Naive thymus-derived CD4-positive, alpha-beta T cell (primary cell): ENCODE measurements around the gene RPS15A. TPM values are rescaled to one million over a fixed set of nuclear protein-coding genes. Genes with fewer than 3 reads are reported as not detected.
"Not testable (repeated sequence)": the region's sequence is repeated elsewhere in the genome, so short reads cannot be mapped to it uniquely, and the experiment has no call there.

ENCODE experiments used
- ATAC-seq: fragments of 150-1000 bp; cut with Tn5 transposase; 2 replicates; pipeline ENCODE4 v1.10.0; 2021; ENCODE audit warnings: mild to moderate bottlenecking, moderate library complexity
- CTCF ChIA-PET: fragments of 350-600 bp; sonication (Branson Sonifier 250); formaldehyde crosslinking; loops from one replicate; lab custom pipeline; 2021; ENCODE audit warnings: antibody characterized with exemption; lab: Charles Lee
- POLR2A ChIA-PET: fragments of 350-600 bp; sonication (Branson Sonifier 250); formaldehyde crosslinking; loops from one replicate; lab custom pipeline; 2021; ENCODE audit warnings: antibody characterized with exemption, inconsistent platforms; lab: Charles Lee
- DNase-seq, 9 donors: peaks; one replicate each; pipeline versions ENCODE4 v3.0.0 to v3.0.0-alpha.2; 2020 to 2022; ENCODE audit warnings: mixed read lengths in 1 of 9
- H3K27ac ChIP-seq: one replicate; pipeline ENCODE4 v1.7.0; 2013; ENCODE audit warnings: mild to moderate bottlenecking, low read depth, low read length, moderate library complexity
- H3K27me3 ChIP-seq, 2 donors: one replicate each; pipeline ENCODE4 v1.7.0; 2013; ENCODE audit warnings: low read length in 2 of 2, mild to moderate bottlenecking in 2 of 2, moderate library complexity in 2 of 2; ENCODE audit not compliant: control insufficient read depth in 2 of 2, insufficient read depth in 2 of 2
- H3K36me3 ChIP-seq, 3 experiments: 1 replicate in 2 of 3; 2 replicates in 1 of 3; pipeline ENCODE4 v1.7.0; 2013; ENCODE audit warnings: low read length in 3 of 3, mild to moderate bottlenecking in 3 of 3, moderate library complexity in 1 of 3; ENCODE audit not compliant: insufficient read depth in 3 of 3, control insufficient read depth in 2 of 3
- H3K4me1 ChIP-seq, 2 donors: one replicate each; pipeline ENCODE4 v1.7.0; 2013; ENCODE audit warnings: low read length in 2 of 2, mild to moderate bottlenecking in 2 of 2, moderate library complexity in 1 of 2; ENCODE audit not compliant: control insufficient read depth in 2 of 2, insufficient read depth in 2 of 2
- H3K4me3 ChIP-seq: 2 replicates; pipeline ENCODE4 v1.7.0; 2013; ENCODE audit warnings: mild to moderate bottlenecking, low read length
- H3K9me3 ChIP-seq, 3 experiments: 1 replicate in 2 of 3; 2 replicates in 1 of 3; pipeline ENCODE4 v1.7.0; 2013; ENCODE audit warnings: low read length in 3 of 3; ENCODE audit not compliant: control insufficient read depth in 2 of 3
- H3K27ac Mint-ChIP-seq, 9 donors: one replicate each; pipeline ENCODE4 v1.8.0; 2020 to 2022; ENCODE audit warnings: mixed read lengths in 9 of 9, mild to moderate bottlenecking in 8 of 9, moderate library complexity in 5 of 9, inconsistent platforms in 2 of 9
- H3K27me3 Mint-ChIP-seq, 5 donors: one replicate each; pipeline ENCODE4 v1.8.0; 2021 to 2022; ENCODE audit warnings: mixed read lengths in 5 of 5, mild to moderate bottlenecking in 1 of 5
- H3K36me3 Mint-ChIP-seq, 5 donors: one replicate each; pipeline ENCODE4 v1.8.0; 2020 to 2022; ENCODE audit warnings: mixed read lengths in 5 of 5, mild to moderate bottlenecking in 3 of 5, inconsistent platforms in 1 of 5
- H3K4me1 Mint-ChIP-seq, 7 donors: one replicate each; pipeline ENCODE4 v1.8.0; 2020 to 2022; ENCODE audit warnings: mixed read lengths in 7 of 7, mild to moderate bottlenecking in 3 of 7, inconsistent platforms in 1 of 7
- H3K4me3 Mint-ChIP-seq, 10 donors: one replicate each; pipeline ENCODE4 v1.8.0; 2020 to 2022; ENCODE audit warnings: mild to moderate bottlenecking in 10 of 10, mixed read lengths in 10 of 10, moderate library complexity in 6 of 10, inconsistent platforms in 2 of 10
- H3K9me3 Mint-ChIP-seq, 11 donors: one replicate each; pipeline ENCODE4 v1.8.0; 2020 to 2022; ENCODE audit warnings: mixed read lengths in 11 of 11, mild to moderate bottlenecking in 4 of 11, inconsistent platforms in 1 of 11, moderate library complexity in 1 of 11
- intact Hi-C, 2 donors: fragments of 100-400 bp; cut with micrococcal nuclease; formaldehyde crosslinking; loops; one replicate each; pipeline ENCODE4 v1.15.1; 2023
- polyA plus RNA-seq, 2 donors: library from polyadenylated mRNA; unstranded; fragments of 300-500 nt; fragmentation: Illumina TruSeq; gene quantifications; one replicate each; pipeline ENCODE4 v1.2.3, GENCODE V29; 2021
- total RNA-seq, 6 experiments: library from RNA in 5 of 6; stranded (reverse) in 5 of 6; gene quantifications; 1 replicate in 5 of 6; 2 replicates in 1 of 6; pipeline ENCODE4 v1.2.3 and lab custom pipeline; 2021 to 2026

Gene RPS15A
- total and polyA plus RNA-seq, 7 experiments from 2014 or later = 2,060 to 5,300 (median 3,844) TPM

- H3K4me1 Mint-ChIP-seq, ATAC-seq, H3K27me3 ChIP-seq, DNase-seq, H3K27ac ChIP-seq, POLR2A ChIA-PET, H3K4me1 ChIP-seq, intact Hi-C loops, H3K27ac Mint-ChIP-seq, H3K9me3 ChIP-seq, H3K36me3 ChIP-seq, H3K4me3 ChIP-seq, H3K27me3 Mint-ChIP-seq, H3K4me3 Mint-ChIP-seq: not testable (repeated sequence)
- H3K9me3 Mint-ChIP-seq = peaks cover 0 to 13% (median 5%) of the 10 kb centered on the region in 11 donors
- CTCF ChIA-PET = interaction anchor here (0.6 kb wide), 1 partner anchor 1165 kb away, joined by 3 read pairs; no protein-coding TSS in a partner anchor
- H3K36me3 Mint-ChIP-seq = peaks cover 0 to 18% (median 6%) of the 10 kb centered on the region in 5 donors
Observed at GRCh38 chr16:18774651-18775050, 15.5 kb downstream of the RPS15A start.

- CTCF ChIA-PET, POLR2A ChIA-PET, H3K27ac Mint-ChIP-seq: not testable (repeated sequence)
Observed at GRCh38 chr16:18772171-18772570, 18.0 kb downstream of the RPS15A start.

GRCh38 chr16:18770336-18770962 lies 19.7 kb downstream of the RPS15A start:
- CTCF ChIA-PET = interaction anchor here (0.7 kb wide), 1 partner anchor 1984 kb away, joined by 3 read pairs; no protein-coding TSS in a partner anchor
- Mint-ChIP-seq H3K4me1 (peaks cover 6 to 19% (median 8%) of the 10 kb centered on the region in 7 donors), H3K27ac (peak overlapping the region in 1 of 9 donors; percentile 47)

More at GRCh38 chr16:18772171-18772570, 18.0 kb downstream of the RPS15A start:
- H3K4me1 ChIP-seq, DNase-seq, H3K4me3 Mint-ChIP-seq, H3K36me3 ChIP-seq, H3K9me3 ChIP-seq, H3K27me3 Mint-ChIP-seq, ATAC-seq, H3K27ac ChIP-seq, intact Hi-C loops, H3K27me3 ChIP-seq, H3K4me3 ChIP-seq: not testable (repeated sequence)
- H3K9me3 Mint-ChIP-seq = peaks cover 0 to 13% (median 5%) of the 10 kb centered on the region in 11 donors
- H3K4me1 Mint-ChIP-seq = peaks cover 6 to 12% (median 8%) of the 10 kb centered on the region in 7 donors
- H3K36me3 Mint-ChIP-seq = peaks cover 0 to 19% (median 6%) of the 10 kb centered on the region in 5 donors

GRCh38 chr16:18767217-18767616 lies 22.9 kb downstream of the RPS15A start:
- POLR2A ChIA-PET, H3K36me3 ChIP-seq, H3K27me3 Mint-ChIP-seq, H3K4me1 ChIP-seq, H3K27ac ChIP-seq, intact Hi-C loops, H3K27me3 ChIP-seq, H3K4me3 ChIP-seq, H3K9me3 ChIP-seq: not testable (repeated sequence)
- Mint-ChIP-seq H3K4me3 (peak overlapping the region in 5 of 10 donors; percentile 8 to 57 (median 25)), H3K9me3 (peaks cover 0 to 13% (median 5%) of the 10 kb centered on the region in 11 donors), H3K36me3 (peaks cover 0 to 13% (median 4%) of the 10 kb centered on the region in 5 donors), H3K27ac (peak overlapping the region in 3 of 9 donors; percentile 31 to 74 (median 43)), H3K4me1 (peaks cover 6 to 24% (median 8%) of the 10 kb centered on the region in 7 donors)
- CTCF ChIA-PET = interaction anchor here (0.7 kb wide), 1 partner anchor 1599 kb away, joined by 4 read pairs; no protein-coding TSS in a partner anchor
- DNase-seq = peak in 4 of 9 donors; percentile 13 to 38 (median 25)
- ATAC-seq = peak; percentile 85

More at GRCh38 chr16:18770336-18770962, 19.7 kb downstream of the RPS15A start:
- H3K9me3 ChIP-seq, intact Hi-C loops, DNase-seq, H3K27me3 ChIP-seq, H3K36me3 ChIP-seq, H3K4me1 ChIP-seq, H3K4me3 Mint-ChIP-seq, H3K4me3 ChIP-seq, H3K27me3 Mint-ChIP-seq, H3K27ac ChIP-seq, ATAC-seq: not testable (repeated sequence)
- peaks cover 0 to 19% (median 4%) of the 10 kb centered on the region in 5 donors for H3K36me3 Mint-ChIP-seq
- POLR2A ChIA-PET = interaction anchor here (1.0 kb wide), 1 partner anchor 29 kb away, joined by 3 read pairs; no protein-coding TSS in a partner anchor
- peaks cover 0 to 13% (median 5%) of the 10 kb centered on the region in 11 donors for H3K9me3 Mint-ChIP-seq

GRCh38 chr16:18762713-18763112 lies 27.4 kb downstream of the RPS15A start:
- H3K9me3 ChIP-seq, H3K36me3 ChIP-seq, H3K27me3 ChIP-seq, POLR2A ChIA-PET, H3K4me3 Mint-ChIP-seq, H3K4me1 ChIP-seq, H3K27me3 Mint-ChIP-seq, H3K9me3 Mint-ChIP-seq, H3K27ac Mint-ChIP-seq, CTCF ChIA-PET, H3K36me3 Mint-ChIP-seq, H3K4me3 ChIP-seq, H3K27ac ChIP-seq, ATAC-seq, intact Hi-C loops, DNase-seq: not testable (repeated sequence)
- peaks cover 0 to 27% (median 5%) of the 10 kb centered on the region in 7 donors for H3K4me1 Mint-ChIP-seq

GRCh38 chr16:18759598-18760520 lies 30.3 kb downstream of the RPS15A start:
- DNase-seq (peak in 8 of 9 donors; percentile 22 to 69 (median 54)), ATAC-seq (peak; percentile 96)
- peak overlapping the region in 1 of 10 donors; percentile 51 for H3K4me3 Mint-ChIP-seq
- H3K4me1 ChIP-seq, H3K4me3 ChIP-seq, H3K27me3 ChIP-seq, H3K36me3 Mint-ChIP-seq, H3K27me3 Mint-ChIP-seq, H3K36me3 ChIP-seq, POLR2A ChIA-PET, CTCF ChIA-PET, H3K9me3 ChIP-seq, H3K9me3 Mint-ChIP-seq, H3K27ac ChIP-seq: not testable (repeated sequence)
- H3K27ac Mint-ChIP-seq = peak overlapping the region in 2 of 9 donors; percentile 21 to 65
- H3K4me1 Mint-ChIP-seq = peaks cover 7 to 29% (median 13%) of the 10 kb centered on the region in 7 donors
- intact Hi-C loops = loop anchor here in 1 of 2 donors (5.0 kb wide), 1 partner anchor 838 kb away; no protein-coding TSS in a partner anchor
